ENCODE results near the gene MAPKAP1. TPM values are rescaled to one million over a fixed set of nuclear protein-coding genes. Genes with fewer than 3 reads are reported as not detected.

The MAPKAP1 gene
- total RNA-seq, 6 donors from 2014 or later, result 60.8 to 84.0 (median 71.5) TPM

- no peak for DNase-seq
- Histone ChIP-seq H3K4me1 (peaks cover 0 to 18% (median 14%) of the 10 kb centered on the region in 4 donors), H3K36me3 (no peaks in the 10 kb centered on the region), H3K4me3 (no peak overlapping the region), H3K9me3 (no peaks in the 10 kb centered on the region), H3K27me3 (no peaks in the 10 kb centered on the region), H3K27ac (no peak overlapping the region)
- ATAC-seq (ENCODE audit: low FRiP score in 2 of 2), result no peak
- no peak for TF ChIP-seq EP300 (IDR thresholded peaks at IDR 0.05)
- no peak for TF ChIP-seq POLR2A (IDR thresholded peaks at IDR 0.05)
- no peak for TF ChIP-seq CTCF (IDR thresholded peaks at IDR 0.05)
- no peak for TF ChIP-seq POLR2AphosphoS5 (IDR thresholded peaks at IDR 0.05)
- WGBS, 2 donors, result 94 to 95% methylated on average over 3 of the region's 3 CpGs
Observed at GRCh38 chr9:125519734-125520133, 187.3 kb downstream of the MAPKAP1 start.

GRCh38 chr9:125517577-125517976 is 189.4 kb downstream of the MAPKAP1 start:
- TF ChIP-seq CTCF (IDR thresholded peaks at IDR 0.05), result no peak
- no peak for TF ChIP-seq POLR2AphosphoS5 (IDR thresholded peaks at IDR 0.05)
- no peak for TF ChIP-seq POLR2A (IDR thresholded peaks at IDR 0.05)
- no peak for TF ChIP-seq EP300 (IDR thresholded peaks at IDR 0.05)
- H3K4me1 ChIP-seq, result peaks cover 0 to 25% (median 17%) of the 10 kb centered on the region in 4 donors
- H3K36me3 ChIP-seq, result no peaks in the 10 kb centered on the region
- H3K27me3 ChIP-seq, result no peaks in the 10 kb centered on the region
- ATAC-seq (ENCODE audit: low FRiP score in 2 of 2) (no peak), DNase-seq (no peak)
- no peak overlapping the region for H3K4me3 ChIP-seq
- H3K9me3 ChIP-seq, result no peaks in the 10 kb centered on the region
- 85 to 87% methylated on average over 4 of the region's 4 CpGs for WGBS, 2 donors
- no peak overlapping the region for H3K27ac ChIP-seq

GRCh38 chr9:125515983-125516940 is 190.7 kb downstream of the MAPKAP1 start:
- DNase-seq (no peak), ATAC-seq (ENCODE audit: low FRiP score in 2 of 2) (no peak)
- Histone ChIP-seq H3K27me3 (no peaks in the 10 kb centered on the region), H3K36me3 (no peaks in the 10 kb centered on the region), H3K9me3 (no peaks in the 10 kb centered on the region), H3K4me1 (peaks cover 0 to 19% (median 7%) of the 10 kb centered on the region in 4 donors), H3K4me3 (no peak overlapping the region), H3K27ac (no peak overlapping the region)
- TF ChIP-seq POLR2A (IDR thresholded peaks at IDR 0.05) (no peak), CTCF (IDR thresholded peaks at IDR 0.05) (no peak), EP300 (IDR thresholded peaks at IDR 0.05) (no peak), POLR2AphosphoS5 (IDR thresholded peaks at IDR 0.05) (no peak)
- WGBS, 2 donors, result 86 to 88% methylated on average over 6 of the region's 6 CpGs

- 83 to 89% methylated on average over 5 of the region's 5 CpGs for WGBS, 2 donors
Observed at GRCh38 chr9:125515281-125515680, 191.7 kb downstream of the MAPKAP1 start.

GRCh38 chr9:125514468-125514867 is 192.5 kb downstream of the MAPKAP1 start:
- peaks cover 0 to 19% (median 7%) of the 10 kb centered on the region in 4 donors for H3K4me1 ChIP-seq

More at GRCh38 chr9:125515281-125515680, 191.7 kb downstream of the MAPKAP1 start:
- Histone ChIP-seq H3K27me3 (no peaks in the 10 kb centered on the region), H3K4me3 (no peak overlapping the region), H3K4me1 (peaks cover 0 to 19% (median 7%) of the 10 kb centered on the region in 4 donors), H3K27ac (no peak overlapping the region), H3K36me3 (no peaks in the 10 kb centered on the region), H3K9me3 (no peaks in the 10 kb centered on the region)
- TF ChIP-seq EP300 (IDR thresholded peaks at IDR 0.05) (no peak), POLR2AphosphoS5 (IDR thresholded peaks at IDR 0.05) (no peak)
- DNase-seq, result no peak
- ATAC-seq (ENCODE audit: low FRiP score in 2 of 2), result no peak

More at GRCh38 chr9:125514468-125514867, 192.5 kb downstream of the MAPKAP1 start:
- Histone ChIP-seq H3K36me3 (no peaks in the 10 kb centered on the region), H3K27me3 (no peaks in the 10 kb centered on the region), H3K4me3 (no peak overlapping the region), H3K9me3 (no peaks in the 10 kb centered on the region), H3K27ac (no peak overlapping the region)
- ATAC-seq (ENCODE audit: low FRiP score in 2 of 2) (no peak), DNase-seq (no peak)
- WGBS, 2 donors, result 90 to 97% methylated on average over 4 of the region's 4 CpGs
- TF ChIP-seq CTCF (IDR thresholded peaks at IDR 0.05) (no peak), POLR2AphosphoS5 (IDR thresholded peaks at IDR 0.05) (no peak), EP300 (IDR thresholded peaks at IDR 0.05) (no peak), POLR2A (IDR thresholded peaks at IDR 0.05) (no peak)
